AG04449 (cell line): ENCODE results near the gene PTGIS.

ENCODE experiments used
- CTCF ChIA-PET: fragments of 350-600 bp; formaldehyde crosslinking; extraction: SDS; loops from one replicate; lab custom pipeline; 2021; ENCODE audit warnings: antibody characterized with exemption; lab: Yijun Ruan, JAX
- POLR2A ChIA-PET: fragments of 400-600, 350-600 bp; formaldehyde crosslinking; extraction: SDS; loops from one replicate; lab custom pipeline; 2020; ENCODE audit warnings: antibody characterized with exemption, inconsistent platforms; lab: Yijun Ruan, JAX
- DNase-seq: peaks from one replicate; pipeline ENCODE4 v3.0.0-alpha.2; 2010; ENCODE audit warnings: low read depth, low spot score
- H3K4me3 ChIP-seq: 2 replicates; pipeline ENCODE4 v1.5.1; 2011; ENCODE audit warnings: low read depth, mild to moderate bottlenecking, control low read depth, low read length
- TF ChIP-seq, protein P1 (sequence below): IDR thresholded peaks from one replicate; pipeline ENCODE4 v1.5.1; 2011; ENCODE audit warnings: mild to moderate bottlenecking, moderate library complexity, low read length, control low read depth, inconsistent platforms; ENCODE audit not compliant: insufficient read depth; ENCODE audit errors: missing control alignments

PTGIS gene

DNA sequence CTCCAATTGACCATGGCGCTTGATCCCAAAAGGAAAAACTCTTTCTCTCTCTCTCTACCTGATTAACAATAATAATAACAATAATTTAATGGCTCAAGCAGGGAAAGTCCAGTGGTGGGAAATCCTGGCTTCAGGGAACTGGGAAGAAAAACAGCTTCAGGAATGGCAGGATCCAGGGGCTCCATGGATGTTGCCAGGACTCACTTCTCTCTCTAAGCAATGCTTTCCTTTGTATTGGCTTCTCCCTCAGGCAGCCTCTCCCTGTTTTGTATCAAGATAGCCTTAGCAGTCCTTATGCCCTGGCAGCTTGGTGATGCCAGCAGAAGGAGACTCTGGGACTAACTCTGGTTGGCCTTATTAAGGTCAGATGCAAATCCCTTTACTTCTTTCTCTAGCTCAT is 13.5 kb upstream of the PTGIS start:
- POLR2A ChIA-PET, result no interaction called here
- CTCF ChIA-PET, result interaction anchor here (1.1 to 7.2 kb wide), 5 partner anchors 13 to 246 kb away, joined by 3 to 44 read pairs (median 4); no protein-coding TSS in a partner anchor
- no peak overlapping the region for H3K4me3 ChIP-seq
- no peak for DNase-seq
- TF ChIP-seq, protein P1, sequence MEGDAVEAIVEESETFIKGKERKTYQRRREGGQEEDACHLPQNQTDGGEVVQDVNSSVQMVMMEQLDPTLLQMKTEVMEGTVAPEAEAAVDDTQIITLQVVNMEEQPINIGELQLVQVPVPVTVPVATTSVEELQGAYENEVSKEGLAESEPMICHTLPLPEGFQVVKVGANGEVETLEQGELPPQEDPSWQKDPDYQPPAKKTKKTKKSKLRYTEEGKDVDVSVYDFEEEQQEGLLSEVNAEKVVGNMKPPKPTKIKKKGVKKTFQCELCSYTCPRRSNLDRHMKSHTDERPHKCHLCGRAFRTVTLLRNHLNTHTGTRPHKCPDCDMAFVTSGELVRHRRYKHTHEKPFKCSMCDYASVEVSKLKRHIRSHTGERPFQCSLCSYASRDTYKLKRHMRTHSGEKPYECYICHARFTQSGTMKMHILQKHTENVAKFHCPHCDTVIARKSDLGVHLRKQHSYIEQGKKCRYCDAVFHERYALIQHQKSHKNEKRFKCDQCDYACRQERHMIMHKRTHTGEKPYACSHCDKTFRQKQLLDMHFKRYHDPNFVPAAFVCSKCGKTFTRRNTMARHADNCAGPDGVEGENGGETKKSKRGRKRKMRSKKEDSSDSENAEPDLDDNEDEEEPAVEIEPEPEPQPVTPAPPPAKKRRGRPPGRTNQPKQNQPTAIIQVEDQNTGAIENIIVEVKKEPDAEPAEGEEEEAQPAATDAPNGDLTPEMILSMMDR, result no peak

DNA sequence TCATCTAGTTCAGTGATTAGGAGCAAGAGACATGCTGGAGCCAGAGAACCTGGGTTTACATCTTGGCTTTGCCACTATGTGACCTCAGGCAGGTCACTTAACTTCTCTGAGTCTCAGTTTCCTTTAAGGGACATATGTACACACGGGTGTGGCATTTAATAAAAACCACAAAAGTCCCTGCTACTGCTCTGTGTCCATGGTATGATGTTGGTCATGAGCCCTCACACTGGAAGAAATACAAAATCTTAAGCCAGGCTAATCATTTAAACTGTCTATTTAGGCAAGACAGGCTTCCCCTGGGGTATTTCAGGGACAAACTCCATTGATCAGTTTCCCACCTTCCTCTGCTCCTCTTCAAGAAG is 12.9 kb upstream of the PTGIS start:
- no peak for DNase-seq
- TF ChIP-seq, protein P1, result no peak
- no peak overlapping the region for H3K4me3 ChIP-seq
- CTCF ChIA-PET, result interaction anchor here (0.7 to 7.2 kb wide), 6 partner anchors 13 to 250 kb away, joined by 3 to 44 read pairs (median 4); no protein-coding TSS in a partner anchor
- POLR2A ChIA-PET, result interaction anchor here (1.0 kb wide), 1 partner anchor 333 kb away, joined by 3 read pairs; no protein-coding TSS in a partner anchor

DNA sequence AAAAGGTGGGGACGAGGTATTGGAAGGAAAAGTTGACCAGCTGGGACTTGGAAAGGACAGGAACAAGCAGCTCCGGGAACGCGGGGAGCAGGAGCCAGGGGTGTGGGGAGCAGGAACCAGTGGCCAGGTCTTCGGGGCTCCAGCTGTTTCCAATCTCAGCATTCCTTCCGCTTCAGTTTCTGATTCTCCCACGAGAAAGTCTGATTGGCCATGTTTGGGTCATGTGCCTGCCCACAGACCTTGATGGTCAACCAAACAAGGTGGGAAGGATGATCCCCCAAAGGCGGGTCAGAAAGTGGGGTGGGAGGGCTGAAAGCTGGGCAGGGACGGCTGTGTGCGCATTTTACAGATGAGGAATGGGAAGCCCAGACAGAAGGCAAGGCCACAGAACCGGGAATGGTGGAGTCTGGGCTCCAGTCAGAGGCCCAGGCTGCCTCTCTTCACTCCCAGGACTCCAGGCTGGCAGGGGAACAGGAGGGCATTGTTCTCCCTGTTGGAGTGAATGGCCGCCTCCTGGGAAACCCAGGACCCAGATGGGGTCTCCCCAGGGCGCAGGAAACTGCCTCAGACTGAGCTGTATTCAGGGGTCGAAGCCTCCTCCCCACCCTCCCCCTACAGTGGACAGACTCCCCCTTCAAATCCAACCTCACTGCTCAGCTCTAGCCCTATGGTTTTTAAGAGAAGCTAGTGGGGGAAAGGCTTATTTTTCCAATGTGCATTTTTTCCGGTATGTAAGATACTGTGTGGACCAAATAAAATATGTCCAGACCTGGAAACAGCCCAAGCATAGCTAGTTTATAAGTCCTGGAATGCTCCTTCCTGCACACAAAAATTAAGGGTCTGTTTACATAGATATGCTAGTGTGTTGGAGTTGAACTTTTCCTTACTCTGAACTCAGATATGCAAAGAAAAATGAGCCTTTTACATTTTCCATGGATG is 12.2 kb upstream of the PTGIS start:
- CTCF ChIA-PET, result interaction anchor here (0.7 to 7.2 kb wide), 9 partner anchors 14 to 271 kb away, joined by 3 to 44 read pairs (median 3); no protein-coding TSS in a partner anchor

DNA sequence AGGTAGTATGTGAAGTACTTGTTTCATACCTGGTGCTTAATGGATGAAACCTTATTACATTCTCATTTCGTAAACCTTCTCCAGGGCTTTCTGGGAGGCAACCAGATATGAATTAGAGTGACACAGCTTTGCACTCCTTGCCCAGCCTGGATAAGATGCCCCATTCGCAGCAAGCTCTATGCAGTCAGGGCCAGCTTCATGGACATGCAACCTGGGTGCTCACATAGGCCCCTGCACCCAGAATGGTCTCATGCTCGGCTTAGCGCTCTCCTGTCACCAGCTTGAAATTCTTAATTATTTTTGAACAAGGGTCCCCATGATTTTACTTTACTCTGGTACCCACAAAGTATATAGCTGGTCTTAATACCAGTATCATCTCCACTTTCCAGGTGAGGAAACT is 11.3 kb upstream of the PTGIS start:
- H3K4me3 ChIP-seq, result no peak overlapping the region
- ChIA-PET POLR2A (no interaction called here), CTCF (interaction anchor here (0.8 to 7.2 kb wide), 4 partner anchors 30 to 272 kb away, joined by 3 to 44 read pairs (median 6); no protein-coding TSS in a partner anchor)
- TF ChIP-seq, protein P1, result no peak
- DNase-seq, result no peak

More for the DNA sequence above, 12.2 kb upstream of the PTGIS start:
- DNase-seq, result peak; percentile 81
- POLR2A ChIA-PET, result interaction anchor here (0.6 to 1.0 kb wide), 3 partner anchors 11 to 334 kb away, joined by 3 to 4 read pairs (median 3); no protein-coding TSS in a partner anchor
- H3K4me3 ChIP-seq, result no peak overlapping the region
- TF ChIP-seq, protein P1, result no peak

DNA sequence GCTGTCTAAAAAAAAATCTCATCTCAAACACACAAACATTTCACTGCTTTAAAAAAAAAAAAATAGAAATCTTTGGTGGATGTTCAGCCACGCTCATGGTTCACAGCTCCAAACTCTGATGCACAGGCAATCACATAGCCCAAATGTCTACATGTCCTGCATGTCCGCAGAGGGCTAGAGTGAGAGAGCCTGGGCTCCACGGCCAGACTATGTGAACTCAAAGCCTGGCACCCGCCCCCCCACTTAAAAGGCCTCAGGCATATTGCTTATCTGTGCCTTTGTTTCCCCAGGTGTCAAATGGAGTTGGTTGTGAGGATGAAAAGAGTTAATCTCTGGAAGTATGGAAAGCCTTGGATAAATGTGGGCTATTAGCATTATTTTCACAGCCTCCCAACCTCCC is 10.5 kb upstream of the PTGIS start:
- TF ChIP-seq, protein P1, result no peak
- CTCF ChIA-PET, result interaction anchor here (1.3 to 7.2 kb wide), 2 partner anchors 31 to 256 kb away, joined by 3 to 44 read pairs; no protein-coding TSS in a partner anchor
- no peak for DNase-seq
- no peak overlapping the region for H3K4me3 ChIP-seq
- POLR2A ChIA-PET, result no interaction called here
